GM19035 (cell line): Measurements from ENCODE around the gene MT1E.
A peak's percentile ranks its signal among the peaks of the same experiment; 100 is the strongest.
"Not testable (repeated sequence)": the region's sequence is repeated elsewhere in the genome, so short reads cannot be mapped to it uniquely, and the experiment has no call there.

Experiments
- ATAC-seq: cut with Tn5 transposase; IDR thresholded peaks from one replicate; pipeline ENCODE4 v1.9.1; 2021; ENCODE audit not compliant: unreplicated experiment

The MT1E gene

GRCh38 chr16:56625140-56625942 lies at the start of gene MT1E:
Gene MT1E, plus strand, starts transcription at chr16:56625781. Its CDS starts 71 bp downstream, at chr16:56625852.
- ATAC-seq, result no peak

- peak; percentile 90 for ATAC-seq
Observed at GRCh38 chr16:56576585-56577299, 48.8 kb upstream of the MT1E start.

DNA sequence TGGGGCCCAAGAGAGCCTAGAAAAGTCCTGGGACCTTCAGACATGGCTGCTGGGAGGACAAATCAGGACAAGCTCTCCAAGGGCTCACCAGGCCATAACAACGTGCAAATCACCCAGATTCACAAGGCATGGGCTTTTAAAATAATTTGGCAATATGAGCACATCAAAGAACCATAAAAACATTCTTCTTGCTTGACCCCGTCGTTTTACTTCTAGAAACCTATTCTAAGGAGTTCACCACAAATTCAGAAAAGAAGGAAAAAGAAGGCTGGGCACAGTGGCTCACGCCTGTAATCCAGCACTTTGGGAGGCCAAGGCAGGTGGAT lies 48.3 kb upstream of the MT1E start:
- no peak for ATAC-seq

GRCh38 chr16:56580391-56581048 lies 45.1 kb upstream of the MT1E start:
- no peak for ATAC-seq

GRCh38 chr16:56582911-56583310 lies 42.7 kb upstream of the MT1E start:
- ATAC-seq, result not testable (repeated sequence)

GRCh38 chr16:56583351-56584168 lies 42.0 kb upstream of the MT1E start:
- ATAC-seq, result no peak

DNA sequence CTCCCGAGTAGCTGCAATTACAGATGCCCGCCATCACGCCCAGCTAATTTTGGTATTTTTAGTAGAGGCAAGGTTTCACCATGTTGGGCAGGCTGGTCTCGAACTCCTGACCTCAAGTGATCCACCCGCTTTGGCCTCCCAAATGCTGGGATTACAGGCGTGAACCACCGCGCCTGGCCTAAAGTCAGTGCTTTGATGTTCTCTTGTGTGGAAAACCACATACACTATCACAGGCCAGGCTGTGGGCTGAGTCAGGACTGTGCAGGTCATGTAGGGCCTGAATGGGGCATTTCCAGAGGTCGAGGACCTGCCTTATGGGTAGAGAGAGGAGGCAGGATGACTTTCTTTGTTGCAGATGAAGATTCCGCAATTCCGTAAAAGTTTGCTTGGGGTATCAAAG lies 41.3 kb upstream of the MT1E start:
- ATAC-seq, result no peak

GRCh38 chr16:56588781-56589140 lies 36.8 kb upstream of the MT1E start:
- ATAC-seq, result no peak

- ATAC-seq, result no peak
Observed at GRCh38 chr16:56589141-56590039, 36.2 kb upstream of the MT1E start, which contains the start of gene MT3. Gene MT3, plus strand, starts transcription at chr16:56589528. Its CDS starts 63 bp downstream, at chr16:56589591.

- no peak for ATAC-seq
Observed at GRCh38 chr16:56591377-56592060, 34.1 kb upstream of the MT1E start.

GRCh38 chr16:56593573-56594291 lies 31.8 kb upstream of the MT1E start:
- ATAC-seq, result no peak

GRCh38 chr16:56594292-56594619 lies 31.3 kb upstream of the MT1E start:
- no peak for ATAC-seq

DNA sequence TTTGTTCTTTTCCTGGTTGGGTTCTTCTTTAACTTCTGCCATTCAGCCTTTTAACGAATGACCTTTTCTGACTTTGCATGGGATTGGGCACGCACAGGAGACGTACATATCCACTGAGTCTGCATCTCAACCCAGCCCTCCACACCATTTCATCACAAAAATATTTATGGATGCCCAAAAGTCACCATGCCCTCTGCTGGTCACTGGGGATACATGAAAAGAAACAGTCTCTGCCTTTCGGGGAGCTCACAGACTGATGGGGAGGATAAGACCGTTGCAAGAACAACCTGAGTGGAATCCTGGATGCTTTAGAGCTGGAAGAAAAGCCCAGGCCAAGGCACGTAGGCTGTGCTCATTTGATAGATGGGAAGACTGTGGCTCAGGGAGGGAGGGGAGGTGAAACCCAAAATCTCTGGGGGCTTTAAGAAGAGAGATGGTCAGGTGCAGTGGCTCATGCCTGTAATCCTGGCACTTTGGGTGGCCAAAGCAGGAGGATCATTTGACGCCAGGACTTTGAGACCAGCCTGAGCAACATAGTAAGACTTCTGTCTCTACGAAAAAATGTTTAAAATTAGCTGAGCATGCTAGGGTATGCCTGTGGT lies 25.1 kb upstream of the MT1E start:
- no peak for ATAC-seq

DNA sequence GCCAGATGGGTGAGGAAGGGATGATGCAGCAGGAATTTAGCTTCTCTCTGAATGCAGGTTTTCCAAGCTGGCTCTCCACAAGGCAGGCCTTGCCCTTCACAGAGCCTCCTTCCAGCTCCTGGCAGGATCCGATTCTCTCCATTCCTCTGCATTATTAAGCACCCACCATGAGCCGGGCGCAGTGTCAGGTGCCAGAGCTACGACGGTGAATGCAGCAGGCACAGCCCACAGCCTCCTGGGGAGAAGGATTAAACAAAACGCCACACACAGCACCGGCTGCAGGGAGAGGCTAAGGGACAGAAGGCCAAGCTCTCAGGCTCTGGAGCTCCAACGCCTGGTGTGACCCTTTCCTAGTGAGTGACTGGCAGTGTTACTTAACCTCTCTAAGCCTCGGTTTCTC lies 24.3 kb upstream of the MT1E start:
- ATAC-seq, result no peak

GRCh38 chr16:56603589-56603988 lies 22.0 kb upstream of the MT1E start:
- no peak for ATAC-seq

GRCh38 chr16:56604966-56605365 lies 20.6 kb upstream of the MT1E start:
- ATAC-seq, result no peak

DNA sequence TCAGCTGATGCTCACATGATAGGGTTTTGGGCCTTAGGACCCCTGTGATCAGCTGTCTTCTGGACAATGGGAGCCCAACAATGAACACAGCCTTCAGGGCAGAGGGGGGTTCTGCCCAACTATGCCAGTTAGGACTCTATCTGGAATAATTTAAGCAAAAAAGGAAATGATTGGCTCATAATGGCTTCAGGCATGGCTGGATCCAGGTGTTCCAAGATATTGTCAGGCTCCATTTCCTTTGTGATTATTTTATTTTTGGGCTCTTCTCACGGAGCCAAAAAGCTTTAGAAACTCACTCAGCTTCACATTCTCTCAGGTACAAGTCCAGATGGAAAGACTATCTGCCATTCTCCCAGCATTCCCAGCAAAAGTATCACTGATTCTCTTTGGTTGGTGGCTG lies 20.1 kb upstream of the MT1E start:
- no peak for ATAC-seq

GRCh38 chr16:56606071-56606475 lies 19.5 kb upstream of the MT1E start:
- no peak for ATAC-seq
